SU-DHL-6 (cell line): ENCODE results near the gene PLXNA2.

Experiments
- H2AFZ ChIP-seq: fragments of 200-600 bp; sonication (generic); 2 replicates; pipeline ENCODE4 v1.6.1; 2014; ENCODE audit warnings: low read depth, mild to moderate bottlenecking, moderate library complexity, mixed read lengths, antibody characterized with exemption, low read length; ENCODE audit not compliant: severe bottlenecking
- H3F3A ChIP-seq: fragments of 200-600 bp; shearing (Covaris generic); 2 replicates; pipeline ENCODE4 v1.6.0; 2016; ENCODE audit warnings: antibody characterized with exemption, mild to moderate bottlenecking; ENCODE audit not compliant: insufficient read depth
- H3K27ac ChIP-seq: fragments of 200-600 bp; sonication (generic); 2 replicates; pipeline ENCODE4 v1.5.1; 2016; ENCODE audit warnings: low read depth, mild to moderate bottlenecking, low read length, moderate library complexity, mixed read lengths
- H3K27me3 ChIP-seq: fragments of 200-600 bp; sonication (generic), shearing (Covaris generic); 2 replicates; pipeline ENCODE4 v1.6.0; 2014; ENCODE audit warnings: mild to moderate bottlenecking, low read length
- H3K36me3 ChIP-seq: fragments of 200-600 bp; sonication (generic); 2 replicates; pipeline ENCODE4 v1.6.1; 2014; ENCODE audit warnings: mild to moderate bottlenecking, low read length, mixed read lengths
- H3K4me2 ChIP-seq: fragments of 300-600, 200-600 bp; shearing (Covaris generic), sonication (generic); 2 replicates; pipeline ENCODE4 v1.6.0; 2014; ENCODE audit warnings: low read length, low read depth, mild to moderate bottlenecking; ENCODE audit not compliant: poor library complexity, severe bottlenecking
- H3K4me3 ChIP-seq: fragments of 200-600 bp; sonication (generic); 2 replicates; pipeline ENCODE4 v1.5.1; 2014; ENCODE audit warnings: antibody characterized with exemption, low read length, mild to moderate bottlenecking, mixed read lengths; ENCODE audit not compliant: insufficient read depth, poor library complexity, severe bottlenecking
- H3K79me2 ChIP-seq: fragments of 200-600 bp; sonication (generic); 2 replicates; pipeline ENCODE4 v1.6.1; 2014; ENCODE audit warnings: mild to moderate bottlenecking, low read length, moderate library complexity; ENCODE audit not compliant: insufficient read depth
- H3K9ac ChIP-seq: fragments of 200-600 bp; sonication (generic); 2 replicates; pipeline ENCODE4 v1.7.0; 2014; ENCODE audit warnings: mild to moderate bottlenecking, low read length
- H3K9me2 ChIP-seq: fragments of 200-600 bp; sonication (generic); replicated peaks from 2 replicates; pipeline ENCODE4 v1.6.1; 2014; ENCODE audit warnings: low read length; ENCODE audit not compliant: insufficient read depth
- H3K9me3 ChIP-seq: fragments of 200-600 bp; sonication (generic); 2 replicates; pipeline ENCODE4 v1.6.1; 2014; ENCODE audit warnings: low read length, mixed read lengths; ENCODE audit not compliant: insufficient read depth
- H4K20me1 ChIP-seq: fragments of 200-600 bp; sonication (generic); 2 replicates; pipeline ENCODE4 v1.6.1; 2014; ENCODE audit warnings: low read depth, mild to moderate bottlenecking, antibody characterized with exemption, low read length, moderate library complexity, mixed read lengths
- CTCF ChIP-seq: fragments of 200-600 bp; sonication (generic); IDR thresholded peaks from one replicate; pipeline ENCODE4 v1.5.1; 2017; ENCODE audit warnings: antibody characterized with exemption, mild to moderate bottlenecking, low read length, moderate library complexity; ENCODE audit not compliant: insufficient read depth, poor library complexity, severe bottlenecking
- EZH2phosphoT487 ChIP-seq: fragments of 200-600 bp; sonication (generic), shearing (Covaris generic); conservative IDR thresholded peaks from 2 replicates; pipeline ENCODE4 v1.6.1; 2018; ENCODE audit warnings: mild to moderate bottlenecking, antibody characterized with exemption, low read length, moderate library complexity, mixed read lengths

PLXNA2 gene

GRCh38 chr1:208071435-208072031 lies 172.7 kb downstream of the PLXNA2 start:
- H3K27ac ChIP-seq, result no peak overlapping the region

GRCh38 chr1:208069908-208070307 lies 174.3 kb downstream of the PLXNA2 start:
- Histone ChIP-seq H3K27ac (no peak overlapping the region), H3F3A (no peaks in the 10 kb centered on the region), H3K27me3 (no peaks in the 10 kb centered on the region), H3K4me2 (no peak overlapping the region), H3K79me2 (no peaks in the 10 kb centered on the region), H3K9ac (no peak overlapping the region), H4K20me1 (no peaks in the 10 kb centered on the region), H3K9me2 (no peaks in the 10 kb centered on the region), H2AFZ (no peak overlapping the region), H3K4me3 (no peak overlapping the region), H3K9me3 (no peaks in the 10 kb centered on the region), H3K36me3 (no peaks in the 10 kb centered on the region)
- TF ChIP-seq CTCF (no peak), EZH2phosphoT487 (no peak)

More at GRCh38 chr1:208071435-208072031, 172.7 kb downstream of the PLXNA2 start:
- H3K9me2 ChIP-seq, result no peaks in the 10 kb centered on the region
- no peaks in the 10 kb centered on the region for H3K9me3 ChIP-seq
- no peaks in the 10 kb centered on the region for H3F3A ChIP-seq
- no peak overlapping the region for H3K4me2 ChIP-seq
- no peaks in the 10 kb centered on the region for H4K20me1 ChIP-seq
- no peaks in the 10 kb centered on the region for H3K36me3 ChIP-seq
- no peak overlapping the region for H3K9ac ChIP-seq
- H2AFZ ChIP-seq, result no peak overlapping the region
- no peaks in the 10 kb centered on the region for H3K27me3 ChIP-seq
- no peak for TF ChIP-seq CTCF
- TF ChIP-seq EZH2phosphoT487, result no peak
- no peaks in the 10 kb centered on the region for H3K79me2 ChIP-seq
- no peak overlapping the region for H3K4me3 ChIP-seq

- Histone ChIP-seq H3K4me2 (no peak overlapping the region), H3K79me2 (no peaks in the 10 kb centered on the region), H3K27me3 (no peaks in the 10 kb centered on the region), H3K27ac (no peak overlapping the region), H3K9me2 (no peaks in the 10 kb centered on the region), H3K36me3 (no peaks in the 10 kb centered on the region), H3F3A (no peaks in the 10 kb centered on the region), H3K9me3 (no peaks in the 10 kb centered on the region), H3K4me3 (no peak overlapping the region), H2AFZ (no peak overlapping the region), H3K9ac (no peak overlapping the region), H4K20me1 (no peaks in the 10 kb centered on the region)
- TF ChIP-seq CTCF, result no peak
- TF ChIP-seq EZH2phosphoT487, result no peak
Measured at GRCh38 chr1:208069317-208069716, 174.9 kb downstream of the PLXNA2 start.
